H1 (cell line): ENCODE data around the gene DGAT2. TPM values are rescaled to one million over a fixed set of nuclear protein-coding genes. Genes with fewer than 3 reads are reported as not detected.

Experiments used
- CTCF ChIA-PET: fragments of 300-600 bp; sonication (Branson Sonifier 250); formaldehyde crosslinking; loops from one replicate; lab custom pipeline; 2021; ENCODE audit not compliant: partially characterized antibody; lab: Charles Lee
- POLR2A ChIA-PET: fragments of 300-600 bp; sonication (Branson Sonifier 250); formaldehyde crosslinking; loops from one replicate; lab custom pipeline; 2021; ENCODE audit warnings: inconsistent platforms; ENCODE audit not compliant: partially characterized antibody; lab: Charles Lee
- DNase-seq, 2 experiments: peaks; one replicate each; pipeline versions ENCODE4 v3.0.0 to v3.0.0-alpha.2; 2010 to 2022; ENCODE audit warnings: low spot score in 2 of 2, low read depth in 1 of 2, mixed read lengths in 1 of 2
- FAIRE-seq: peaks from 2 replicates; lab custom pipeline; 2011; peaks lifted over from hg19 to GRCh38; lab: Jason Lieb, UNC
- H2AFZ ChIP-seq: 2 replicates; pipeline ENCODE4 v1.8.1; 2012; ENCODE audit warnings: low read length, inconsistent platforms
- H2AK5ac ChIP-seq: 2 replicates; pipeline ENCODE4 v1.6.1; 2013; ENCODE audit warnings: low read depth, low read length
- H2BK120ac ChIP-seq: replicated peaks from 2 replicates; pipeline ENCODE3; 2013; ENCODE audit warnings: low read depth, low read length, inconsistent platforms
- H2BK12ac ChIP-seq: 2 replicates; pipeline ENCODE4 v1.6.1; 2013; ENCODE audit warnings: low read depth, low read length
- H2BK15ac ChIP-seq: 2 replicates; pipeline ENCODE4 v1.6.1; 2013; ENCODE audit warnings: low read length
- H2BK20ac ChIP-seq: 2 replicates; pipeline ENCODE4 v1.6.1; 2013; ENCODE audit warnings: low read length
- H2BK5ac ChIP-seq: 2 replicates; pipeline ENCODE4 v1.6.1; 2013; ENCODE audit warnings: low read depth, low read length
- H3K14ac ChIP-seq: 2 replicates; pipeline ENCODE4 v1.6.1; 2013; ENCODE audit warnings: inconsistent platforms; ENCODE audit not compliant: insufficient read length
- H3K18ac ChIP-seq: 2 replicates; pipeline ENCODE4 v1.6.1; 2013; ENCODE audit warnings: low read length; ENCODE audit errors: extremely low read depth
- H3K23ac ChIP-seq: 2 replicates; pipeline ENCODE4 v1.6.1; 2013; ENCODE audit warnings: inconsistent platforms; ENCODE audit not compliant: insufficient read length
- H3K23me2 ChIP-seq: 2 replicates; pipeline ENCODE4 v1.6.1; 2013; ENCODE audit warnings: low read depth, low read length
- H3K27ac ChIP-seq: 2 replicates; pipeline ENCODE4 v1.6.1; 2011; ENCODE audit warnings: low read depth, low read length, inconsistent platforms
- H3K27me3 ChIP-seq, 4 experiments: replicated peaks in 1 of 4; 1 replicate in 1 of 4; 2 replicates in 3 of 4; pipeline versions ENCODE4 v1.6.1 to v1.8.1; 2011 to 2013; ENCODE audit warnings: low read length in 3 of 4, mild to moderate bottlenecking in 3 of 4, inconsistent platforms in 2 of 4, mixed read lengths in 2 of 4, moderate library complexity in 1 of 4; ENCODE audit not compliant: control insufficient read depth in 3 of 4, insufficient read depth in 3 of 4; ENCODE audit errors: extremely low read depth in 1 of 4
- H3K36me3 ChIP-seq, 4 experiments: 2 replicates each; pipeline versions ENCODE4 v1.6.1 to v1.8.1; 2011 to 2013; ENCODE audit warnings: mild to moderate bottlenecking in 4 of 4, low read length in 3 of 4, moderate library complexity in 2 of 4, control low read depth in 1 of 4, inconsistent platforms in 1 of 4; ENCODE audit not compliant: insufficient read depth in 4 of 4, control insufficient read depth in 2 of 4
- H3K4ac ChIP-seq: replicated peaks from 2 replicates; pipeline ENCODE3; 2013; ENCODE audit warnings: low read length, low read depth, mixed read lengths, inconsistent platforms; ENCODE audit not compliant: insufficient read length
- H3K4me1 ChIP-seq, 4 experiments: replicated peaks in 1 of 4; 1 replicate in 1 of 4; 2 replicates in 3 of 4; pipeline versions ENCODE4 v1.6.1 to v1.8.1; 2011 to 2013; ENCODE audit warnings: low read length in 3 of 4, inconsistent platforms in 2 of 4, mixed read lengths in 1 of 4; ENCODE audit not compliant: insufficient read depth in 4 of 4, control insufficient read depth in 3 of 4
- H3K4me2 ChIP-seq, 2 experiments: 2 replicates each; pipeline versions ENCODE4 v1.6.1 to v1.8.1; 2011 to 2013; ENCODE audit warnings: low read depth in 2 of 2, low read length in 2 of 2, control low read depth in 1 of 2, inconsistent platforms in 1 of 2, mild to moderate bottlenecking in 1 of 2; ENCODE audit not compliant: insufficient read depth in 1 of 2
- H3K4me3 ChIP-seq, 4 experiments: fragments of 200-600, 300-600 bp in 1 of 4; sonication (generic), shearing (Covaris generic), sonication (Bioruptor Twin) in 1 of 4; 2 replicates each; pipeline versions ENCODE4 v1.5.1 to v1.8.1; 2011 to 2016; ENCODE audit warnings: low read length in 4 of 4, low read depth in 3 of 4, control low read depth in 2 of 4, inconsistent platforms in 2 of 4, mild to moderate bottlenecking in 2 of 4, mixed read lengths in 1 of 4, moderate library complexity in 1 of 4; ENCODE audit not compliant: insufficient read depth in 2 of 4; ENCODE audit errors: extremely low read depth in 1 of 4
- H3K56ac ChIP-seq: replicated peaks from 2 replicates; pipeline ENCODE3; 2013; ENCODE audit warnings: low read depth, mild to moderate bottlenecking, mixed read lengths, low read length, inconsistent platforms; ENCODE audit not compliant: insufficient read length
- H3K79me1 ChIP-seq: 2 replicates; pipeline ENCODE4 v1.6.1; 2013; ENCODE audit warnings: low read depth, low read length, control low read depth
- H3K79me2 ChIP-seq, 2 experiments: 2 replicates each; pipeline versions ENCODE4 v1.6.1 to v1.8.1; 2012 to 2013; ENCODE audit warnings: low read length in 2 of 2, mild to moderate bottlenecking in 2 of 2, inconsistent platforms in 1 of 2; ENCODE audit not compliant: insufficient read depth in 2 of 2, control insufficient read depth in 1 of 2
- H3K9ac ChIP-seq, 4 experiments: replicated peaks in 1 of 4; 1 replicate in 1 of 4; 2 replicates in 3 of 4; pipeline versions ENCODE4 v1.6.1 to v1.8.1; 2011 to 2013; ENCODE audit warnings: low read depth in 3 of 4, low read length in 3 of 4, control low read depth in 2 of 4, mild to moderate bottlenecking in 2 of 4, moderate library complexity in 2 of 4, inconsistent platforms in 1 of 4; ENCODE audit errors: extremely low read depth in 1 of 4
- H3K9me3 ChIP-seq, 2 experiments: 2 replicates each; pipeline versions ENCODE4 v1.6.1 to v1.8.1; 2012 to 2013; ENCODE audit warnings: mild to moderate bottlenecking in 2 of 2, moderate library complexity in 2 of 2, control low read depth in 1 of 2, inconsistent platforms in 1 of 2, low read depth in 1 of 2, low read length in 1 of 2, mixed read lengths in 1 of 2; ENCODE audit not compliant: insufficient read depth in 2 of 2
- H4K20me1 ChIP-seq, 2 experiments: replicated peaks in 1 of 2; 2 replicates each; pipeline versions ENCODE3 to v1.8.1; 2011 to 2013; ENCODE audit warnings: inconsistent platforms in 2 of 2, low read length in 2 of 2, mild to moderate bottlenecking in 1 of 2; ENCODE audit not compliant: insufficient read depth in 2 of 2, control insufficient read depth in 1 of 2
- H4K5ac ChIP-seq: 2 replicates; pipeline ENCODE4 v1.6.1; 2013; ENCODE audit warnings: low read length, low read depth, mixed read lengths, inconsistent platforms; ENCODE audit not compliant: insufficient read length
- H4K8ac ChIP-seq: 2 replicates; pipeline ENCODE4 v1.8.0; 2013; ENCODE audit warnings: mild to moderate bottlenecking, moderate library complexity, low read length, inconsistent platforms; ENCODE audit not compliant: insufficient read depth; ENCODE audit errors: extremely low read depth
- H4K91ac ChIP-seq: replicated peaks from 2 replicates; pipeline ENCODE3; 2013; ENCODE audit warnings: low read length, mixed read lengths, inconsistent platforms; ENCODE audit not compliant: insufficient read length
- BACH1 ChIP-seq: IDR thresholded peaks from 2 replicates; pipeline ENCODE4 v1.6.1; 2012; ENCODE audit warnings: low read length, improper control_type of control experiment
- GABPA ChIP-seq: IDR thresholded peaks from 2 replicates; pipeline ENCODE4 v1.6.1; 2011; ENCODE audit warnings: mild to moderate bottlenecking, low read length, moderate library complexity, borderline replicate concordance; ENCODE audit not compliant: insufficient read depth
- HDAC2 ChIP-seq, 2 experiments: fragments of 300-600 bp in 1 of 2; sonication (generic) in 1 of 2; IDR thresholded peaks; 2 replicates each; pipeline ENCODE4 v1.6.1; 2011 to 2012; ENCODE audit warnings: low read depth in 2 of 2, low read length in 2 of 2, mild to moderate bottlenecking in 2 of 2, moderate library complexity in 2 of 2, borderline replicate concordance in 1 of 2, inconsistent platforms in 1 of 2
- JUN ChIP-seq: IDR thresholded peaks from 2 replicates; pipeline ENCODE4 v1.6.1; 2011; ENCODE audit warnings: low read depth, mild to moderate bottlenecking, improper control_type of control experiment, low read length
- JUND ChIP-seq: IDR thresholded peaks from 2 replicates; pipeline ENCODE4 v1.6.1; 2011; ENCODE audit warnings: mild to moderate bottlenecking, improper control_type of control experiment, low read length
- SIRT6 ChIP-seq: IDR thresholded peaks from one replicate; pipeline ENCODE4 v1.7.1; 2012; ENCODE audit warnings: low read length, inconsistent platforms
- SIX5 ChIP-seq: IDR thresholded peaks from 2 replicates; pipeline ENCODE4 v1.6.1; 2011; ENCODE audit warnings: mild to moderate bottlenecking, low read depth, low read length
- ZNF274 ChIP-seq: IDR thresholded peaks from 2 replicates; pipeline ENCODE4 v1.7.0; 2012; ENCODE audit warnings: low read length, borderline replicate concordance; ENCODE audit errors: extremely low read depth
- WGBS, 2 experiments: shearing (Covaris generic) in 1 of 2; methylation state at CpG; one replicate each; pipeline versions ENCODE4 v1.1.6 to v1.1.7; 2013 to 2015; ENCODE audit warnings: low lambda C conversion rate in 2 of 2, mixed read lengths in 2 of 2, inconsistent platforms in 1 of 2, low coverage in 1 of 2, missing lambda C conversion rate in 1 of 2; ENCODE audit not compliant: insufficient replicate concordance in 2 of 2, insufficient coverage in 1 of 2, insufficient read length in 1 of 2; ENCODE audit errors: extremely low coverage in 1 of 2, missing lambda C conversion rate in 1 of 2; 5-methylcytosine and 5-hydroxymethylcytosine counted together
- polyA plus RNA-seq, 7 experiments: library from polyadenylated mRNA; depleted of rRNA in 3 of 7; stranded (reverse) in 5 of 7; unstranded in 2 of 7; fragments of >200 nt in 5 of 7; fragments of 200-250 nt in 2 of 7; gene quantifications; 1 replicate in 5 of 7; 2 replicates in 1 of 7; 4 replicates in 1 of 7; pipeline versions ENCODE4 v1.2.1 to v1.2.3, GENCODE V29; 2011 to 2013; ENCODE audit warnings: missing spikeins in 2 of 7, mixed read lengths in 2 of 7
- total RNA-seq: library from RNA; stranded (reverse); fragmentation: NEBNext Ultra II Directional; extraction: Animal tissue kit (Norgen Biotek cat#: 25700); gene quantifications from 2 replicates; pipeline ENCODE4 v1.2.1, GENCODE V29; 2021
- TF ChIP-seq, protein P1 (sequence below): IDR thresholded peaks from 2 replicates; pipeline ENCODE4 v1.6.1; 2011; ENCODE audit warnings: low read length, improper control_type of control experiment
- TF ChIP-seq, protein P2 (sequence below), 3 experiments: IDR thresholded peaks; 1 replicate in 2 of 3; 2 replicates in 1 of 3; pipeline versions ENCODE4 v1.5.1 to v1.6.1; 2011; ENCODE audit warnings: low read length in 3 of 3, mild to moderate bottlenecking in 3 of 3, inconsistent platforms in 2 of 3, low read depth in 1 of 3, moderate library complexity in 1 of 3; ENCODE audit not compliant: insufficient read depth in 1 of 3; ENCODE audit errors: control extremely low read depth in 1 of 3

The DGAT2 gene
- total and polyA plus RNA-seq, 2 of the 8 experiments (the other 6 are each of a cell fraction or from before 2014, with no cell fraction given), result 3.2 to 5.9 TPM

- Histone ChIP-seq H2BK15ac (no peak overlapping the region), H4K5ac (no peak overlapping the region), H2BK12ac (no peak overlapping the region), H3K36me3 (no peaks in the 10 kb centered on the region), H4K91ac (no peak overlapping the region), H2AFZ (no peak overlapping the region), H3K4ac (no peak overlapping the region), H4K8ac (0 out of 2 replicates have a peak overlapping the region, but pooled peaks have one; percentile 35), H3K23ac (no peak overlapping the region), H2AK5ac (no peak overlapping the region), H3K56ac (no peak overlapping the region), H3K9me3 (no peaks in the 10 kb centered on the region), H3K27ac (no peak overlapping the region), H3K9ac (no peak overlapping the region), H4K20me1 (no peaks in the 10 kb centered on the region), H3K4me3 (no peak overlapping the region), H3K79me2 (no peaks in the 10 kb centered on the region), H3K4me2 (no peak overlapping the region), H3K14ac (no peak overlapping the region), H3K27me3 (no peaks in the 10 kb centered on the region), H3K23me2 (0 out of 2 replicates have a peak, but pooled peaks cover 1% of the 10 kb centered on the region), H2BK20ac (no peak overlapping the region), H3K79me1 (no peaks in the 10 kb centered on the region), H3K18ac (no peak overlapping the region), H2BK120ac (no peak overlapping the region), H3K4me1 (0 out of 7 replicates have a peak, but pooled peaks cover 0 to 4% (median 0%) of the 10 kb centered on the region in 4 experiments), H2BK5ac (no peak overlapping the region)
- DNase-seq (no peak), FAIRE-seq (no peak)
- POLR2A ChIA-PET, result no interaction called here
- WGBS, 2 experiments, result 86% methylated on average over 1 of the region's 1 CpG; no CpG with 5 or more reads in 1 of the 2 experiments
- CTCF ChIA-PET, result interaction anchor here (1.4 kb wide), 1 partner anchor 76 kb away, joined by 4 read pairs; no protein-coding TSS in a partner anchor
- no peak for TF ChIP-seq GABPA
- no peak for TF ChIP-seq JUND
- no peak for TF ChIP-seq SIX5
- TF ChIP-seq JUN, result no peak
- TF ChIP-seq, protein P1, sequence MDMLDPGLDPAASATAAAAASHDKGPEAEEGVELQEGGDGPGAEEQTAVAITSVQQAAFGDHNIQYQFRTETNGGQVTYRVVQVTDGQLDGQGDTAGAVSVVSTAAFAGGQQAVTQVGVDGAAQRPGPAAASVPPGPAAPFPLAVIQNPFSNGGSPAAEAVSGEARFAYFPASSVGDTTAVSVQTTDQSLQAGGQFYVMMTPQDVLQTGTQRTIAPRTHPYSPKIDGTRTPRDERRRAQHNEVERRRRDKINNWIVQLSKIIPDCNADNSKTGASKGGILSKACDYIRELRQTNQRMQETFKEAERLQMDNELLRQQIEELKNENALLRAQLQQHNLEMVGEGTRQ, result no peak
- TF ChIP-seq SIRT6, result no peak
- TF ChIP-seq BACH1, result no peak
- no peak for TF ChIP-seq ZNF274
- TF ChIP-seq HDAC2 (IDR thresholded peaks at IDR 0.05; ENCODE audit: borderline replicate concordance in 1 of 2, low read depth in 2 of 2, low read length in 2 of 2), result no peak
- TF ChIP-seq, protein P2, sequence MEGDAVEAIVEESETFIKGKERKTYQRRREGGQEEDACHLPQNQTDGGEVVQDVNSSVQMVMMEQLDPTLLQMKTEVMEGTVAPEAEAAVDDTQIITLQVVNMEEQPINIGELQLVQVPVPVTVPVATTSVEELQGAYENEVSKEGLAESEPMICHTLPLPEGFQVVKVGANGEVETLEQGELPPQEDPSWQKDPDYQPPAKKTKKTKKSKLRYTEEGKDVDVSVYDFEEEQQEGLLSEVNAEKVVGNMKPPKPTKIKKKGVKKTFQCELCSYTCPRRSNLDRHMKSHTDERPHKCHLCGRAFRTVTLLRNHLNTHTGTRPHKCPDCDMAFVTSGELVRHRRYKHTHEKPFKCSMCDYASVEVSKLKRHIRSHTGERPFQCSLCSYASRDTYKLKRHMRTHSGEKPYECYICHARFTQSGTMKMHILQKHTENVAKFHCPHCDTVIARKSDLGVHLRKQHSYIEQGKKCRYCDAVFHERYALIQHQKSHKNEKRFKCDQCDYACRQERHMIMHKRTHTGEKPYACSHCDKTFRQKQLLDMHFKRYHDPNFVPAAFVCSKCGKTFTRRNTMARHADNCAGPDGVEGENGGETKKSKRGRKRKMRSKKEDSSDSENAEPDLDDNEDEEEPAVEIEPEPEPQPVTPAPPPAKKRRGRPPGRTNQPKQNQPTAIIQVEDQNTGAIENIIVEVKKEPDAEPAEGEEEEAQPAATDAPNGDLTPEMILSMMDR (IDR thresholded peaks at IDR 0.05; ENCODE audit: control extremely low read depth in 1 of 3, insufficient read depth in 1 of 3, low read depth in 1 of 3, low read length in 3 of 3), result no peak
Measured at GRCh38 chr11:75797792-75798191, 29.2 kb downstream of the DGAT2 start.
